Tibial nerve (tissue), 3 donors: ENCODE data around the gene THSD4.

Experiments
- CTCF ChIP-seq, 5 experiments: fragments of 200-600 bp in 3 of 5; fragments of 450-650 bp in 2 of 5; sonication (generic) in 3 of 5; IDR thresholded peaks; one replicate each; pipeline ENCODE4 v1.5.1; 2016 to 2019; ENCODE audit warnings: antibody characterized with exemption in 5 of 5, mild to moderate bottlenecking in 3 of 5, moderate library complexity in 2 of 5
- POLR2A ChIP-seq, 2 donors: fragments of 450-650 bp; IDR thresholded peaks; one replicate each; pipeline ENCODE4 v1.6.1; 2017; ENCODE audit warnings: antibody characterized with exemption in 2 of 2, mild to moderate bottlenecking in 2 of 2, moderate library complexity in 2 of 2

- no peak for TF ChIP-seq CTCF (IDR thresholded peaks at IDR 0.05)
- TF ChIP-seq POLR2A (IDR thresholded peaks at IDR 0.05), result no peak
These were observed 316.4 kb downstream of the THSD4 start for GRCh38 chr15:71431343-71432336.
